Activated CD4-positive, alpha-beta T cell treated with anti-CD3 and anti-CD28 coated beads, Interleukin-2, Interleukin-4, amounts not matched to agents 100 ng/mL and 50 ng/mL, durations not matched to agents 16 hours and 8 hours (primary cell): Measurements from ENCODE around the gene THAP11.

Experiments used
- DNase-seq: peaks from one replicate; pipeline ENCODE4 v3.0.0-alpha.2; 2020; ENCODE audit warnings: low spot score

THAP11 gene

GRCh38 chr16:67883872-67884261 lies 41.7 kb downstream of the THAP11 start:
- peak; percentile 60 for DNase-seq

- no peak for DNase-seq
These were observed 42.6 kb downstream of the THAP11 start, which contains the start of gene NRN1L for GRCh38 chr16:67884684-67885083. Gene NRN1L, plus strand, starts transcription at chr16:67884885. Its CDS starts 19 bp downstream, at chr16:67884904.

DNA sequence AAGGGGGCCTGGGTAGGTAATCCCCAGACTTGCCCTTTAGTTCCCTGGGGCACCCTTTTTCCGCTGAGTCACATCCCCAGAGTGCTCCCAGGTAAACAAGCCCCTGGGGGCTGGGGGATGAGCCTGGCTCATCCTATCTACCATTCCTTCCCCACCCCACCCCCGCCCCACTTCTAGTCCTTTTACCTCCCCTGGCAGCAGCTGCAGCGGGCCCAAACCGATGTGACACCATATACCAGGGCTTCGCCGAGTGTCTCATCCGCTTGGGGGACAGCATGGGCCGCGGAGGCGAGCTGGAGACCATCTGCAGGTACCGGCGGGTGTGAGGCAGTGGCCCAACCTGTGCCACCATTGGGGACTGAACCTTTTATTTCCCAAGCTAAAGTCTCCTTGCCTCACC lies 43.4 kb downstream of the THAP11 start:
- no peak for DNase-seq

GRCh38 chr16:67885976-67886375 lies 43.9 kb downstream of the THAP11 start:
- no peak for DNase-seq

DNA sequence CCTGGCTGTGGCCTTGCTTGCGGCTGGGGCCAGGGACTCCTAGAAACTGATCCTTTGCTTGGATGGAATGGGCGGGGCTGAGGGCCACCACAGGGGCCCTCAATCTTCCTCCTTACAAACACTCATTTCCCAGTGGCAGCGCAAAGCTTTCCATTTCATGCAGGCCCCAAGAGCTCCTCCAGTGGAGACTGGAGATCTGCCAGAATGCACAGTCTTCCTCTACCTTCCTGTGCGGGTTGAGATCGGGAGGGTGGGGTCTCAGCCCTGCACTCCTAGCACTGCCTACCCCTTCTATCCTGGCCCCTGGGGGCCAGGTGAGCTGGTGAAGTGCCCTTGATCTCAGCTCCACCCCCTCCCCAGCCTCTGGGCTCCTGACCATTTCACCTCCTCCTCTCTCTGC lies 44.3 kb downstream of the THAP11 start:
- DNase-seq = no peak

- DNase-seq = no peak
These were observed 46.2 kb downstream of the THAP11 start for GRCh38 chr16:67888331-67888730.

DNA sequence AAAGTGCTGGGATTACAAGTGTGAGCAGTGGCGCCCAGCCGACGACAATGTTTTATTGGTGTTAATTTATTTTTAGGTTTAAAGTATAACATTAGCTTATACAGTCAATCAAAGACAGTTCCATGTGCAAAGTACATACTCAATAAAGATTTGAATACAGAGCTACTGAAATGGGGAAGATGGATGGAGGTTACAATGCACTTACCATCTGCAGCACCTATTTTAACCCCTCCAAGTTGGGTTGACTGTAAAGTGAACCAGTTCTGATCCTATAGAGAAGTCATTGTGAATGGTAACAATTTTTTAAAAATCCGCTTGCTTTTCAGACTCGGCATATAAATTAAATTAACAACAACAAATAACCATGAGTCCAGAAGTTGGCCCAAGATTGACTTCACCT lies 50.3 kb downstream of the THAP11 start:
- DNase-seq = no peak

DNA sequence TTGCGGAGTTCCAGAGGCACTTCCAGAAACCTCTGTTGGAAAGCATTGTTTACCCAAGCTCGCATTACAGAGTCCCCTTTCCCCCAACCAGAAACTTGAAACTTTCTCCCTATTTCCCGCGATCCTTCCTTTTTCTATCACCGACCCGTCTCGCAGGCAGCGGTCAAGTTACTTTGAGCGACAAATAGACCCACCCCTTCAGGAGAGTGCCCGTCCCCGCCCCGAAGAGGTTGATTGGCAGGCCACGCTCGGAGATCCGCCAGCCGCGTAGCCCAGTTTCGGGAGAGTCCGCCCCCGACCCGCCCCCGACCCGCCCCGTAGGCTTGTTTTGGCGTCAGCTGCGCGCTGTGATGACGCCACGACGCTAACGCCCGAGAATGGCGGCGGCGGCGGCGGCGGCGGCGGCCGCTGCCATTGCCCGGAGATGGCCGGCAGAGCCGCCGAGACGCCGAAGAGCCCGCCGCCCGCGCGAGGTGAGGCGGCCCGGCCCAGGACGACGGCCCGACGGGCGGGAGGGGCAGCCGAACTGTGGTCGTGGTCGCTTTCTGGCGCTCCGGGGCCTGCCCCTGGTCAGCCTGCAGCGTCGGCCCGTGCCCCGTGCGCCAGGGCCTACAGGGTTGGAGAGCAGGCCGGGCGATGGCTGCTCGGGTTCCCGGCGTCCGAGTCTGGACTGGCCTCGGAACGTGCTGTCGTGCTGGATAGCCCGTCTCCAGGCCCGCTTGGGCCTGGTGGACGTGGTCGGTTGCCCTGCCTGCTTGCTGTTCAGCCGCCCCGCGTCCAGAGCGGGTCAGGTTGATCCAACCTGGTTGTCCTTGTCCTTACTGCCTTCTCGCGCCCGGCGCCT lies 51.0 kb downstream of the THAP11 start, which contains the start of gene PSKH1:
Gene PSKH1 (plus strand): TSS at position 356 of the 844 bp plus-strand sequence. CDS start 15,496 bp downstream, outside the sequence.
- peak; percentile 97 for DNase-seq
